HEK293 (cell line): Measurements from ENCODE around the gene BMAL1.

Source experiments
- CTCF ChIA-PET: fragments of 350-600 bp; formaldehyde crosslinking; extraction: SDS; loops from one replicate; lab custom pipeline; 2021; ENCODE audit warnings: antibody characterized with exemption; lab: Yijun Ruan, JAX
- POLR2A ChIA-PET: fragments of 300-600 bp; formaldehyde crosslinking; extraction: SDS; loops from one replicate; lab custom pipeline; 2020; ENCODE audit warnings: antibody characterized with exemption, inconsistent platforms; lab: Yijun Ruan, JAX
- H3K27ac ChIP-seq: fragments of 200-500 bp; sonication (Bioruptor generic); 2 replicates; pipeline ENCODE4 v1.5.1; 2014; ENCODE audit warnings: low read depth, low read length, control low read depth, inconsistent platforms; ENCODE audit errors: extremely low read depth
- H3K36me3 ChIP-seq, 2 experiments: fragments of 200-500 bp in 1 of 2; sonication (Bioruptor generic) in 1 of 2; 1 replicate in 1 of 2; 2 replicates in 1 of 2; pipeline ENCODE4 v1.5.1; 2014 to 2017; ENCODE audit warnings: inconsistent platforms in 2 of 2, low read length in 2 of 2; ENCODE audit not compliant: control insufficient read depth in 2 of 2, insufficient read depth in 1 of 2
- H3K4me1 ChIP-seq: fragments of 200-500 bp; sonication (Bioruptor generic); 2 replicates; pipeline ENCODE4 v1.5.1; 2014; ENCODE audit warnings: mild to moderate bottlenecking, low read length, inconsistent platforms; ENCODE audit not compliant: control insufficient read depth, insufficient read depth
- H3K4me3 ChIP-seq: 2 replicates; pipeline ENCODE4 v1.5.1; 2011; ENCODE audit warnings: low read depth, mild to moderate bottlenecking, control low read depth, low read length, moderate library complexity
- H3K9me3 ChIP-seq: fragments of 200-500 bp; sonication (Bioruptor generic); 2 replicates; pipeline ENCODE4 v1.5.1; 2014; ENCODE audit warnings: low read depth, low read length, inconsistent platforms; ENCODE audit not compliant: control insufficient read depth, insufficient read depth
- HOXA7 ChIP-seq: sonication (generic); formaldehyde crosslinking; IDR thresholded peaks from 2 replicates; pipeline ENCODE4 v1.8.1; 2022; ENCODE audit warnings: missing genetic modification reagents, borderline replicate concordance
- HOXC10 ChIP-seq: sonication (generic); formaldehyde crosslinking; IDR thresholded peaks from 2 replicates; pipeline ENCODE4 v1.8.1; 2023; ENCODE audit warnings: mild to moderate bottlenecking, missing genetic modification reagents
- KLF9 ChIP-seq: fragments of 450-650 bp; formaldehyde crosslinking; IDR thresholded peaks from 2 replicates; pipeline ENCODE4 v1.5.1; 2016; ENCODE audit warnings: missing biosample characterization, missing genetic modification characterization, low read depth
- MEIS1 ChIP-seq: sonication (generic); formaldehyde crosslinking; IDR thresholded peaks from 2 replicates; pipeline ENCODE4 v1.8.1; 2022; ENCODE audit warnings: missing genetic modification reagents, mild to moderate bottlenecking, borderline replicate concordance
- SP7 ChIP-seq: fragments of 450-650 bp; formaldehyde crosslinking; IDR thresholded peaks from 2 replicates; pipeline ENCODE4 v1.5.1; 2016; ENCODE audit warnings: missing biosample characterization, missing genetic modification characterization
- TCF7L2 ChIP-seq: IDR thresholded peaks from 2 replicates; pipeline ENCODE4 v1.6.1; 2011; ENCODE audit warnings: low read depth, mild to moderate bottlenecking, inconsistent platforms, low read length, moderate library complexity, borderline replicate concordance
- WT1 ChIP-seq: fragments of 450-650 bp; formaldehyde crosslinking; IDR thresholded peaks from 2 replicates; pipeline ENCODE4 v1.5.1; 2016; ENCODE audit warnings: missing biosample characterization, missing genetic modification characterization
- YY1 ChIP-seq: fragments of 450-650 bp; formaldehyde crosslinking; IDR thresholded peaks from 2 replicates; pipeline ENCODE4 v1.5.1; 2018; ENCODE audit warnings: missing biosample characterization, missing genetic modification characterization
- ZBTB1 ChIP-seq: fragments of 450-650 bp; formaldehyde crosslinking; IDR thresholded peaks from 2 replicates; pipeline ENCODE4 v1.5.1; 2016; ENCODE audit warnings: missing biosample characterization, missing genetic modification characterization
- ZBTB48 ChIP-seq: fragments of 450-650 bp; formaldehyde crosslinking; IDR thresholded peaks from 2 replicates; pipeline ENCODE4 v1.5.1; 2016; ENCODE audit warnings: missing biosample characterization, missing genetic modification characterization
- ZBTB49 ChIP-seq: fragments of 450-650 bp; formaldehyde crosslinking; IDR thresholded peaks from 2 replicates; pipeline ENCODE4 v1.5.1; 2016; ENCODE audit warnings: missing biosample characterization, missing genetic modification characterization, low read depth
- ZNF157 ChIP-seq: fragments of 450-650 bp; formaldehyde crosslinking; IDR thresholded peaks from 2 replicates; pipeline ENCODE4 v1.5.1; 2016; ENCODE audit warnings: missing biosample characterization, missing genetic modification characterization
- ZNF184 ChIP-seq: fragments of 450-650 bp; IDR thresholded peaks from 2 replicates; pipeline ENCODE4 v1.5.1; 2018; ENCODE audit warnings: missing biosample characterization, mild to moderate bottlenecking, missing genetic modification characterization
- ZNF266 ChIP-seq: fragments of 450-650 bp; formaldehyde crosslinking; IDR thresholded peaks from 2 replicates; pipeline ENCODE4 v1.5.1; 2016; ENCODE audit warnings: missing biosample characterization, missing genetic modification characterization, low read depth
- ZNF292 ChIP-seq: fragments of 450-650 bp; formaldehyde crosslinking; IDR thresholded peaks from 2 replicates; pipeline ENCODE4 v1.5.1; 2016; ENCODE audit warnings: low read depth, missing biosample characterization, missing genetic modification characterization, borderline replicate concordance
- ZNF488 ChIP-seq: fragments of 450-650 bp; formaldehyde crosslinking; IDR thresholded peaks from 2 replicates; pipeline ENCODE4 v1.5.1; 2016; ENCODE audit warnings: missing biosample characterization, missing genetic modification characterization
- ZNF558 ChIP-seq: fragments of 450-650 bp; formaldehyde crosslinking; IDR thresholded peaks from 2 replicates; pipeline ENCODE4 v1.5.1; 2016; ENCODE audit warnings: missing biosample characterization, missing genetic modification characterization
- ZNF658 ChIP-seq: fragments of 450-650 bp; formaldehyde crosslinking; IDR thresholded peaks from 2 replicates; pipeline ENCODE4; 2016; ENCODE audit warnings: missing biosample characterization, missing genetic modification characterization
- ZNF747 ChIP-seq: fragments of 450-650 bp; formaldehyde crosslinking; IDR thresholded peaks from 2 replicates; pipeline ENCODE4 v1.5.1; 2016; ENCODE audit warnings: missing biosample characterization, missing genetic modification characterization
- ZNF768 ChIP-seq: fragments of 450-650 bp; formaldehyde crosslinking; IDR thresholded peaks from 2 replicates; pipeline ENCODE4 v1.5.1; 2018; ENCODE audit warnings: missing biosample characterization, mild to moderate bottlenecking, missing genetic modification characterization
- ZSCAN30 ChIP-seq: fragments of 450-650 bp; IDR thresholded peaks from 2 replicates; pipeline ENCODE4 v1.5.1; 2018; ENCODE audit warnings: missing biosample characterization, mild to moderate bottlenecking, missing genetic modification characterization, moderate library complexity
- TF ChIP-seq, protein P1 (sequence below): fragments of 450-650 bp; formaldehyde crosslinking; IDR thresholded peaks from 2 replicates; pipeline ENCODE4 v1.5.1; 2017; ENCODE audit warnings: missing biosample characterization, missing genetic modification characterization
- TF ChIP-seq, protein P2 (sequence below): fragments of 450-650 bp; formaldehyde crosslinking; IDR thresholded peaks from 2 replicates; pipeline ENCODE4 v1.5.1; 2016; ENCODE audit warnings: missing biosample characterization, missing genetic modification characterization

BMAL1 gene

GRCh38 chr11:13313005-13313819, 35.6 kb downstream of the BMAL1 start:
- H3K27ac ChIP-seq = no peak overlapping the region
- no peak for TF ChIP-seq ZSCAN30 (tag by site-specific recombination)
- no peak for TF ChIP-seq ZNF266 (tag by site-specific recombination)
- TF ChIP-seq ZNF768 (tag by site-specific recombination) = no peak
- TF ChIP-seq, protein P1, sequence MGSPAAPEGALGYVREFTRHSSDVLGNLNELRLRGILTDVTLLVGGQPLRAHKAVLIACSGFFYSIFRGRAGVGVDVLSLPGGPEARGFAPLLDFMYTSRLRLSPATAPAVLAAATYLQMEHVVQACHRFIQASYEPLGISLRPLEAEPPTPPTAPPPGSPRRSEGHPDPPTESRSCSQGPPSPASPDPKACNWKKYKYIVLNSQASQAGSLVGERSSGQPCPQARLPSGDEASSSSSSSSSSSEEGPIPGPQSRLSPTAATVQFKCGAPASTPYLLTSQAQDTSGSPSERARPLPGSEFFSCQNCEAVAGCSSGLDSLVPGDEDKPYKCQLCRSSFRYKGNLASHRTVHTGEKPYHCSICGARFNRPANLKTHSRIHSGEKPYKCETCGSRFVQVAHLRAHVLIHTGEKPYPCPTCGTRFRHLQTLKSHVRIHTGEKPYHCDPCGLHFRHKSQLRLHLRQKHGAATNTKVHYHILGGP (tag by site-specific recombination) = no peak
- TF ChIP-seq ZNF184 (tag by site-specific recombination) = no peak
- no peak for TF ChIP-seq TCF7L2
- TF ChIP-seq, protein P2, sequence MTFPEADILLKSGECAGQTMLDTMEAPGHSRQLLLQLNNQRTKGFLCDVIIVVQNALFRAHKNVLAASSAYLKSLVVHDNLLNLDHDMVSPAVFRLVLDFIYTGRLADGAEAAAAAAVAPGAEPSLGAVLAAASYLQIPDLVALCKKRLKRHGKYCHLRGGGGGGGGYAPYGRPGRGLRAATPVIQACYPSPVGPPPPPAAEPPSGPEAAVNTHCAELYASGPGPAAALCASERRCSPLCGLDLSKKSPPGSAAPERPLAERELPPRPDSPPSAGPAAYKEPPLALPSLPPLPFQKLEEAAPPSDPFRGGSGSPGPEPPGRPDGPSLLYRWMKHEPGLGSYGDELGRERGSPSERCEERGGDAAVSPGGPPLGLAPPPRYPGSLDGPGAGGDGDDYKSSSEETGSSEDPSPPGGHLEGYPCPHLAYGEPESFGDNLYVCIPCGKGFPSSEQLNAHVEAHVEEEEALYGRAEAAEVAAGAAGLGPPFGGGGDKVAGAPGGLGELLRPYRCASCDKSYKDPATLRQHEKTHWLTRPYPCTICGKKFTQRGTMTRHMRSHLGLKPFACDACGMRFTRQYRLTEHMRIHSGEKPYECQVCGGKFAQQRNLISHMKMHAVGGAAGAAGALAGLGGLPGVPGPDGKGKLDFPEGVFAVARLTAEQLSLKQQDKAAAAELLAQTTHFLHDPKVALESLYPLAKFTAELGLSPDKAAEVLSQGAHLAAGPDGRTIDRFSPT = no peak
- no peak for TF ChIP-seq MEIS1 (CRISPR knock-in tag)
- no peak for TF ChIP-seq YY1 (tag by site-specific recombination)
- no peak for TF ChIP-seq ZNF558 (tag by site-specific recombination)
- no peak for TF ChIP-seq ZNF292 (tag by site-specific recombination)
- no peak for TF ChIP-seq ZNF488 (tag by site-specific recombination)
- no peak for TF ChIP-seq WT1 (tag by site-specific recombination)
- no peak for TF ChIP-seq ZBTB48 (tag by site-specific recombination)
- TF ChIP-seq HOXA7 (CRISPR knock-in tag) = no peak
- no peak for TF ChIP-seq SP7 (tag by site-specific recombination)
- H3K36me3 ChIP-seq = no peaks in the 10 kb centered on the region
- H3K9me3 ChIP-seq = no peaks in the 10 kb centered on the region
- CTCF ChIA-PET = interaction anchor here (0.6 to 1.4 kb wide), 3 partner anchors 22 to 1915 kb away, joined by 3 to 5 read pairs (median 3); no protein-coding TSS in a partner anchor
- no peaks in the 10 kb centered on the region for H3K4me1 ChIP-seq
- POLR2A ChIA-PET = interaction anchor here (0.8 kb wide), 1 partner anchor 35 kb away, joined by 3 read pairs; no protein-coding TSS in a partner anchor
- no peak overlapping the region for H3K4me3 ChIP-seq

- Histone ChIP-seq H3K4me3 (no peak overlapping the region), H3K9me3 (no peaks in the 10 kb centered on the region), H3K4me1 (no peaks in the 10 kb centered on the region), H3K36me3 (no peaks in the 10 kb centered on the region), H3K27ac (no peak overlapping the region)
- CTCF ChIA-PET = interaction anchor here (0.5 to 1.4 kb wide), 4 partner anchors 9 to 106 kb away, joined by 3 to 4 read pairs (median 4); no protein-coding TSS in a partner anchor
- TF ChIP-seq ZBTB1 (tag by site-specific recombination) = no peak
- no peak for TF ChIP-seq ZNF157 (tag by site-specific recombination)
- TF ChIP-seq ZBTB49 (tag by site-specific recombination) = no peak
- no peak for TF ChIP-seq ZSCAN30 (tag by site-specific recombination)
- no peak for TF ChIP-seq HOXC10 (CRISPR knock-in tag)
- no peak for TF ChIP-seq KLF9 (tag by site-specific recombination)
- TF ChIP-seq ZNF658 (tag by site-specific recombination) = no peak
- TF ChIP-seq ZNF747 = no peak
- POLR2A ChIA-PET = no interaction called here
Observed at GRCh38 chr11:13314676-13315394, 37.2 kb downstream of the BMAL1 start.
